ENCODE measurements around the gene OR1C1. TPM values are rescaled to one million over a fixed set of nuclear protein-coding genes. Genes with fewer than 3 reads are reported as not detected.

OR1C1 gene
- total RNA-seq, 1 experiment from 2014 or later, result not detected

Other genes starting within 250 kb of the OR1C1 start
- not detected in 2 replicates for gene OR2C3, start 224.1 kb downstream of the OR1C1 start, total RNA-seq (2014; rRNA removed)
- gene GCSAML, start 211.4 kb downstream of the OR1C1 start, total RNA-seq (2014; rRNA removed), result not detected in 2 replicates
- gene OR2G2, start 172.2 kb downstream of the OR1C1 start, total RNA-seq (2014; rRNA removed), result not detected in 2 replicates
- not detected in 2 replicates for gene OR2G3, start 155.0 kb downstream of the OR1C1 start, total RNA-seq (2014; rRNA removed)
- gene OR13G1, start 80.8 kb downstream of the OR1C1 start, total RNA-seq (2014; rRNA removed), result not detected in 2 replicates
- not detected in 2 replicates for gene OR6F1, start 43.9 kb downstream of the OR1C1 start, total RNA-seq (2014; rRNA removed)
- not detected in 2 replicates for gene OR14K1, start 21.9 kb downstream of the OR1C1 start, total RNA-seq (2014; rRNA removed)
- not detected in 2 replicates for gene OR14A2, start 12.4 kb downstream of the OR1C1 start, total RNA-seq (2014; rRNA removed)
- not detected in 2 replicates for gene OR14A16, start 63.6 kb upstream of the OR1C1 start, total RNA-seq (2014; rRNA removed)
- not detected in 2 replicates for gene OR11L1, start 81.3 kb upstream of the OR1C1 start, total RNA-seq (2014; rRNA removed)
- 22.7 and 46.9 TPM in 2 replicates for gene TRIM58, start 96.6 kb upstream of the OR1C1 start, total RNA-seq (2014; rRNA removed)
- gene OR2W3, start 135.0 kb upstream of the OR1C1 start, total RNA-seq (2014; rRNA removed), result 4.5 and 9.4 TPM in 2 replicates
- 0.26 TPM in 1 of 2 replicates, not detected in the other for gene OR2T8, start 159.7 kb upstream of the OR1C1 start, total RNA-seq (2014; rRNA removed)
- not detected in 2 replicates for gene OR2AJ1, start 164.3 kb upstream of the OR1C1 start, total RNA-seq (2014; rRNA removed)
- gene OR2L8, start 188.3 kb upstream of the OR1C1 start, total RNA-seq (2014; rRNA removed), result not detected in 2 replicates
- gene OR2AK2, start 204.7 kb upstream of the OR1C1 start, total RNA-seq (2014; rRNA removed), result 0.11 TPM in 1 of 2 replicates, not detected in the other